Testis (tissue), 2 donors: ENCODE results near the gene RPL12.

ENCODE experiments used
- CTCF ChIP-seq, 3 experiments: fragments of 450-650 bp in 2 of 3; fragments of 200-600 bp in 1 of 3; sonication (generic) in 1 of 3; IDR thresholded peaks; one replicate each; pipeline ENCODE4 v1.5.1; 2016 to 2019; ENCODE audit warnings: antibody characterized with exemption in 3 of 3, mild to moderate bottlenecking in 2 of 3, moderate library complexity in 1 of 3
- POLR2A ChIP-seq: fragments of 450-650 bp; IDR thresholded peaks from one replicate; pipeline ENCODE4 v1.6.1; 2017; ENCODE audit warnings: antibody characterized with exemption, mild to moderate bottlenecking, moderate library complexity

- no peak for TF ChIP-seq CTCF (IDR thresholded peaks at IDR 0.05)
- TF ChIP-seq POLR2A, result no peak
These were observed 5.1 kb downstream of the RPL12 start for GRCh38 chr9:127445851-127446712.
